HepG2 (cell line): Measurements from ENCODE around the gene STRIP1. TPM values are rescaled to one million over a fixed set of nuclear protein-coding genes. Genes with fewer than 3 reads are reported as not detected.

Experiments used
- CBX5 ChIP-seq: sonication (generic); formaldehyde crosslinking; IDR thresholded peaks from 2 replicates; pipeline ENCODE4 v1.4.0; 2020; ENCODE audit warnings: missing genetic modification reagents, borderline replicate concordance
- NFE2L1 ChIP-seq: sonication (generic); formaldehyde crosslinking; IDR thresholded peaks from 2 replicates; pipeline ENCODE4 v1.4.0; 2020; ENCODE audit warnings: missing genetic modification reagents, mild to moderate bottlenecking, borderline replicate concordance
- UBTF ChIP-seq: sonication (generic); formaldehyde crosslinking; IDR thresholded peaks from 2 replicates; pipeline ENCODE4 v1.4.0; 2020; ENCODE audit warnings: mild to moderate bottlenecking, missing genetic modification reagents
- ZBTB42 ChIP-seq: sonication (generic); formaldehyde crosslinking; IDR thresholded peaks from 2 replicates; pipeline ENCODE4 v1.5.0; 2020; ENCODE audit warnings: mild to moderate bottlenecking, missing genetic modification reagents
- ZMAT5 ChIP-seq: sonication (generic); formaldehyde crosslinking; IDR thresholded peaks from 2 replicates; pipeline ENCODE4 v1.5.0; 2020; ENCODE audit warnings: mild to moderate bottlenecking, low read depth, missing genetic modification reagents, borderline replicate concordance
- ZNF318 ChIP-seq: sonication (generic); formaldehyde crosslinking; IDR thresholded peaks from 2 replicates; pipeline ENCODE4 v1.4.0; 2020; ENCODE audit warnings: mild to moderate bottlenecking, missing genetic modification reagents
- ZNF34 ChIP-seq: sonication (generic); formaldehyde crosslinking; IDR thresholded peaks from 2 replicates; pipeline ENCODE4 v1.4.0; 2020; ENCODE audit warnings: mild to moderate bottlenecking, missing genetic modification reagents, borderline replicate concordance
- ZNF724P ChIP-seq: sonication (generic); formaldehyde crosslinking; IDR thresholded peaks from 2 replicates; pipeline ENCODE4 v1.8.0; 2022; ENCODE audit warnings: missing genetic modification reagents, borderline replicate concordance
- ZNF781 ChIP-seq: sonication (generic); formaldehyde crosslinking; IDR thresholded peaks from 2 replicates; pipeline ENCODE4 v1.5.1; 2020; ENCODE audit warnings: borderline replicate concordance, mild to moderate bottlenecking, missing genetic modification reagents; ENCODE audit errors: not compliant biosample characterization
- ZNF83 ChIP-seq: sonication (generic); formaldehyde crosslinking; IDR thresholded peaks from 2 replicates; pipeline ENCODE4 v1.4.0; 2020; ENCODE audit warnings: missing genetic modification reagents, mild to moderate bottlenecking, borderline replicate concordance
- ZUFSP ChIP-seq: sonication (generic); formaldehyde crosslinking; IDR thresholded peaks from 2 replicates; pipeline ENCODE4 v1.9.0; 2021; ENCODE audit warnings: missing genetic modification reagents, mild to moderate bottlenecking, borderline replicate concordance
- polyA plus RNA-seq, 8 experiments: library from polyadenylated mRNA; depleted of rRNA in 3 of 8; stranded (reverse) in 7 of 8; unstranded in 1 of 8; fragments of >200 nt; fragmentation: Illumina TruSeq in 4 of 8; extraction: Trizol in 4 of 8; gene quantifications; 2 replicates each; pipeline versions ENCODE4 v1.2.1 to v1.2.3, GENCODE V29; 2011 to 2016; ENCODE audit warnings: low read depth in 4 of 8, missing spikeins in 1 of 8, mixed read lengths in 1 of 8; ENCODE audit not compliant: insufficient read depth in 1 of 8
- total RNA-seq, 5 experiments: library from RNA; depleted of rRNA; stranded (reverse); fragments of >200 nt; fragmentation: Illumina TruSeq; extraction: Trizol; gene quantifications; 2 replicates each; pipeline ENCODE4 v1.2.3, GENCODE V29; 2016; ENCODE audit warnings: low read depth in 1 of 5

Gene STRIP1
- total and polyA plus RNA-seq, 2 of the 13 experiments (the other 11 are each of a cell fraction or from before 2014, with no cell fraction given) = 20.9 to 27.9 TPM

- no peak for TF ChIP-seq ZNF724P (CRISPR knock-in tag)
- peak; percentile 78 for TF ChIP-seq UBTF (CRISPR knock-in tag)
- TF ChIP-seq ZBTB42 (CRISPR knock-in tag) = no peak
- no peak for TF ChIP-seq ZNF781
- TF ChIP-seq ZNF318 (CRISPR knock-in tag) = no peak
- no peak for TF ChIP-seq ZNF34 (CRISPR knock-in tag)
- peak; percentile 51; the same call in 1 of the 2 replicates for TF ChIP-seq CBX5 (CRISPR knock-in tag)
- TF ChIP-seq ZUFSP (CRISPR knock-in tag) = no peak
- no peak for TF ChIP-seq NFE2L1 (CRISPR knock-in tag)
- no peak for TF ChIP-seq ZMAT5
- TF ChIP-seq ZNF83 = no peak
These were observed at the start of gene STRIP1 (continued) for GRCh38 chr1:110034451-110035235.
